ENCODE measurements around the gene FOXG1. TPM values are rescaled to one million over a fixed set of nuclear protein-coding genes. Genes with fewer than 3 reads are reported as not detected.

Gene FOXG1
- not detected for total RNA-seq (ENCODE audit: unreplicated experiment)
- long read RNA-seq, result 0 reads

- H3K27ac Mint-ChIP-seq (ENCODE audit: unreplicated experiment), result peak within 1 kb of the TSS; percentile 48
- DNase-seq, result peak; percentile 62
- H3K27me3 Mint-ChIP-seq (ENCODE audit: unreplicated experiment), result peaks cover 47% of the 10 kb centered on the region
- peaks cover 26% of the 10 kb centered on the region for H3K9me3 Mint-ChIP-seq (ENCODE audit: unreplicated experiment)
- TF ChIP-seq CTCF (IDR thresholded peaks at IDR 0.05; ENCODE audit: partially characterized antibody, unreplicated experiment), result no peak
- H3K4me1 Mint-ChIP-seq (ENCODE audit: low read depth, unreplicated experiment), result no peaks in the 10 kb centered on the region
- no peaks in the 10 kb centered on the region for H3K36me3 Mint-ChIP-seq (ENCODE audit: unreplicated experiment)
- H3K4me3 Mint-ChIP-seq (ENCODE audit: unreplicated experiment), result peak within 1 kb of the TSS; percentile 92
These were observed at the start of gene FOXG1 for GRCh38 chr14:28766469-28766955. FOXG1 (plus strand) TSS chr14:28766787; CDS start chr14:28767280, 493 bp downstream.

- Mint-ChIP-seq H3K36me3 (ENCODE audit: unreplicated experiment) (no peaks in the 10 kb centered on the region), H3K4me3 (ENCODE audit: unreplicated experiment) (no peak overlapping the region), H3K9me3 (ENCODE audit: unreplicated experiment) (no peaks in the 10 kb centered on the region), H3K27ac (ENCODE audit: unreplicated experiment) (no peak overlapping the region), H3K27me3 (ENCODE audit: unreplicated experiment) (no peaks in the 10 kb centered on the region), H3K4me1 (ENCODE audit: low read depth, unreplicated experiment) (no peaks in the 10 kb centered on the region)
- no peak for DNase-seq
- no peak for TF ChIP-seq CTCF (IDR thresholded peaks at IDR 0.05; ENCODE audit: partially characterized antibody, unreplicated experiment)
These were observed 47.5 kb upstream of the FOXG1 start for GRCh38 chr14:28719130-28719529.

- no peak for DNase-seq
- no peaks in the 10 kb centered on the region for H3K9me3 Mint-ChIP-seq (ENCODE audit: unreplicated experiment)
- no peak overlapping the region for H3K4me3 Mint-ChIP-seq (ENCODE audit: unreplicated experiment)
- H3K27me3 Mint-ChIP-seq (ENCODE audit: unreplicated experiment), result no peaks in the 10 kb centered on the region
- no peak for TF ChIP-seq CTCF (IDR thresholded peaks at IDR 0.05; ENCODE audit: partially characterized antibody, unreplicated experiment)
- H3K4me1 Mint-ChIP-seq (ENCODE audit: low read depth, unreplicated experiment), result no peaks in the 10 kb centered on the region
- H3K27ac Mint-ChIP-seq (ENCODE audit: unreplicated experiment), result no peak overlapping the region
- H3K36me3 Mint-ChIP-seq (ENCODE audit: unreplicated experiment), result no peaks in the 10 kb centered on the region
These were observed 35.2 kb upstream of the FOXG1 start for GRCh38 chr14:28731358-28731757.

GRCh38 chr14:28742171-28742846 lies 24.3 kb upstream of the FOXG1 start:
- Mint-ChIP-seq H3K27ac (ENCODE audit: unreplicated experiment) (no peak overlapping the region), H3K36me3 (ENCODE audit: unreplicated experiment) (no peaks in the 10 kb centered on the region), H3K4me1 (ENCODE audit: low read depth, unreplicated experiment) (no peaks in the 10 kb centered on the region), H3K27me3 (ENCODE audit: unreplicated experiment) (no peaks in the 10 kb centered on the region), H3K4me3 (ENCODE audit: unreplicated experiment) (no peak overlapping the region), H3K9me3 (ENCODE audit: unreplicated experiment) (no peaks in the 10 kb centered on the region)
- no peak for DNase-seq
- no peak for TF ChIP-seq CTCF (IDR thresholded peaks at IDR 0.05; ENCODE audit: partially characterized antibody, unreplicated experiment)

- no peak overlapping the region for H3K4me3 Mint-ChIP-seq (ENCODE audit: unreplicated experiment)
- H3K27ac Mint-ChIP-seq (ENCODE audit: unreplicated experiment), result no peak overlapping the region
- H3K4me1 Mint-ChIP-seq (ENCODE audit: low read depth, unreplicated experiment), result no peaks in the 10 kb centered on the region
- no peaks in the 10 kb centered on the region for H3K27me3 Mint-ChIP-seq (ENCODE audit: unreplicated experiment)
- no peak for DNase-seq
- H3K36me3 Mint-ChIP-seq (ENCODE audit: unreplicated experiment), result no peaks in the 10 kb centered on the region
- no peak for TF ChIP-seq CTCF (IDR thresholded peaks at IDR 0.05; ENCODE audit: partially characterized antibody, unreplicated experiment)
- no peaks in the 10 kb centered on the region for H3K9me3 Mint-ChIP-seq (ENCODE audit: unreplicated experiment)
These were observed 22.5 kb upstream of the FOXG1 start for GRCh38 chr14:28744126-28744525.

Measured in glutamatergic neuron (in vitro differentiated cells).